ENCODE measurements around the gene ZMAT5.

Gene ZMAT5

GRCh38 chr22:29806196-29806595, 39.4 kb upstream of the ZMAT5 start:
- no peaks in the 10 kb centered on the region for H4K20me1 ChIP-seq (ENCODE audit: low read depth, low read length)
- H3K9me2 ChIP-seq (replicated peaks; ENCODE audit: insufficient read depth, low read length) = no peaks in the 10 kb centered on the region
- no peak overlapping the region for H3K4me3 ChIP-seq (ENCODE audit: insufficient read depth, low read length, poor library complexity, severe bottlenecking)
- no peaks in the 10 kb centered on the region; the same call in 1 of the 2 replicates for H3K36me3 ChIP-seq (ENCODE audit: low read length)
- no peak overlapping the region for H3K4me2 ChIP-seq (ENCODE audit: low read depth, low read length, poor library complexity, severe bottlenecking)
- no peaks in the 10 kb centered on the region for H3K9me3 ChIP-seq (ENCODE audit: insufficient read depth, low read length)
- H3F3A ChIP-seq (ENCODE audit: insufficient read depth) = no peaks in the 10 kb centered on the region
- H2AFZ ChIP-seq (ENCODE audit: low read depth, low read length, severe bottlenecking) = no peak overlapping the region
- H3K27ac ChIP-seq (ENCODE audit: low read depth, low read length) = no peak overlapping the region
- H3K79me2 ChIP-seq (ENCODE audit: insufficient read depth, low read length) = no peaks in the 10 kb centered on the region
- no peak for TF ChIP-seq EZH2phosphoT487 (conservative IDR thresholded peaks at IDR 0.05; ENCODE audit: low read length)
- TF ChIP-seq, protein P1, sequence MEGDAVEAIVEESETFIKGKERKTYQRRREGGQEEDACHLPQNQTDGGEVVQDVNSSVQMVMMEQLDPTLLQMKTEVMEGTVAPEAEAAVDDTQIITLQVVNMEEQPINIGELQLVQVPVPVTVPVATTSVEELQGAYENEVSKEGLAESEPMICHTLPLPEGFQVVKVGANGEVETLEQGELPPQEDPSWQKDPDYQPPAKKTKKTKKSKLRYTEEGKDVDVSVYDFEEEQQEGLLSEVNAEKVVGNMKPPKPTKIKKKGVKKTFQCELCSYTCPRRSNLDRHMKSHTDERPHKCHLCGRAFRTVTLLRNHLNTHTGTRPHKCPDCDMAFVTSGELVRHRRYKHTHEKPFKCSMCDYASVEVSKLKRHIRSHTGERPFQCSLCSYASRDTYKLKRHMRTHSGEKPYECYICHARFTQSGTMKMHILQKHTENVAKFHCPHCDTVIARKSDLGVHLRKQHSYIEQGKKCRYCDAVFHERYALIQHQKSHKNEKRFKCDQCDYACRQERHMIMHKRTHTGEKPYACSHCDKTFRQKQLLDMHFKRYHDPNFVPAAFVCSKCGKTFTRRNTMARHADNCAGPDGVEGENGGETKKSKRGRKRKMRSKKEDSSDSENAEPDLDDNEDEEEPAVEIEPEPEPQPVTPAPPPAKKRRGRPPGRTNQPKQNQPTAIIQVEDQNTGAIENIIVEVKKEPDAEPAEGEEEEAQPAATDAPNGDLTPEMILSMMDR (IDR thresholded peaks at IDR 0.05; ENCODE audit: insufficient read depth, low read length, poor library complexity, severe bottlenecking) = no peak
- no peak overlapping the region for H3K9ac ChIP-seq (ENCODE audit: low read length)
- no peaks in the 10 kb centered on the region for H3K27me3 ChIP-seq (ENCODE audit: low read length)

- H3K27ac ChIP-seq (ENCODE audit: low read depth, low read length) = no peak overlapping the region
- H3K79me2 ChIP-seq (ENCODE audit: insufficient read depth, low read length) = no peaks in the 10 kb centered on the region
Measured at GRCh38 chr22:29804985-29805384, 38.2 kb upstream of the ZMAT5 start.

GRCh38 chr22:29803190-29803589, 36.4 kb upstream of the ZMAT5 start:
- Histone ChIP-seq H3K4me3 (ENCODE audit: insufficient read depth, low read length, poor library complexity, severe bottlenecking) (no peak overlapping the region), H3K9me3 (ENCODE audit: insufficient read depth, low read length) (no peaks in the 10 kb centered on the region), H3K27me3 (ENCODE audit: low read length) (no peaks in the 10 kb centered on the region), H3K4me2 (ENCODE audit: low read depth, low read length, poor library complexity, severe bottlenecking) (no peak overlapping the region), H3F3A (ENCODE audit: insufficient read depth) (no peaks in the 10 kb centered on the region), H3K79me2 (ENCODE audit: insufficient read depth, low read length) (no peaks in the 10 kb centered on the region), H4K20me1 (ENCODE audit: low read depth, low read length) (no peaks in the 10 kb centered on the region), H3K36me3 (ENCODE audit: low read length) (peaks cover 5% of the 10 kb centered on the region; the same call in 1 of the 2 replicates), H3K27ac (ENCODE audit: low read depth, low read length) (no peak overlapping the region), H3K9me2 (replicated peaks; ENCODE audit: insufficient read depth, low read length) (no peaks in the 10 kb centered on the region), H2AFZ (ENCODE audit: low read depth, low read length, severe bottlenecking) (no peak overlapping the region), H3K9ac (ENCODE audit: low read length) (no peak overlapping the region)
- TF ChIP-seq, protein P1 (IDR thresholded peaks at IDR 0.05; ENCODE audit: insufficient read depth, low read length, poor library complexity, severe bottlenecking) = no peak
- TF ChIP-seq EZH2phosphoT487 (conservative IDR thresholded peaks at IDR 0.05; ENCODE audit: low read length) = no peak

More at GRCh38 chr22:29804985-29805384, 38.2 kb upstream of the ZMAT5 start:
- no peaks in the 10 kb centered on the region for H3F3A ChIP-seq (ENCODE audit: insufficient read depth)
- peaks cover 5% of the 10 kb centered on the region; the same call in 1 of the 2 replicates for H3K36me3 ChIP-seq (ENCODE audit: low read length)
- no peaks in the 10 kb centered on the region for H3K9me2 ChIP-seq (replicated peaks; ENCODE audit: insufficient read depth, low read length)
- no peak overlapping the region for H3K4me2 ChIP-seq (ENCODE audit: low read depth, low read length, poor library complexity, severe bottlenecking)
- no peak overlapping the region for H3K4me3 ChIP-seq (ENCODE audit: insufficient read depth, low read length, poor library complexity, severe bottlenecking)
- H2AFZ ChIP-seq (ENCODE audit: low read depth, low read length, severe bottlenecking) = no peak overlapping the region
- no peaks in the 10 kb centered on the region for H4K20me1 ChIP-seq (ENCODE audit: low read depth, low read length)
- no peaks in the 10 kb centered on the region for H3K9me3 ChIP-seq (ENCODE audit: insufficient read depth, low read length)
- TF ChIP-seq, protein P1 (IDR thresholded peaks at IDR 0.05; ENCODE audit: insufficient read depth, low read length, poor library complexity, severe bottlenecking) = no peak
- no peak for TF ChIP-seq EZH2phosphoT487 (conservative IDR thresholded peaks at IDR 0.05; ENCODE audit: low read length)
- H3K9ac ChIP-seq (ENCODE audit: low read length) = no peak overlapping the region
- no peaks in the 10 kb centered on the region for H3K27me3 ChIP-seq (ENCODE audit: low read length)

Data from SU-DHL-6 (cell line).